GM23338 (cell line): Measurements from ENCODE around the gene PROC. TPM values are rescaled to one million over a fixed set of nuclear protein-coding genes. Genes with fewer than 3 reads are reported as not detected.

ENCODE experiments used
- ATAC-seq: fragments of 200-7000 bp; cut with Tn5 transposase; 3 replicates; pipeline ENCODE4 v1.9.1; 2020
- DNase-seq: peaks from one replicate; pipeline ENCODE4 v3.0.0-alpha.2; 2015; ENCODE audit warnings: low spot score
- H2AFZ ChIP-seq: fragments of 200-600 bp; sonication (generic); 2 replicates; pipeline ENCODE4 v1.8.0; 2016; ENCODE audit warnings: antibody characterized with exemption, mild to moderate bottlenecking, moderate library complexity
- H3F3A ChIP-seq: fragments of 200-600 bp; sonication (generic); replicated peaks from 2 replicates; pipeline ENCODE4 v1.8.0; 2017; ENCODE audit warnings: antibody characterized with exemption, mixed run types, low read depth
- H3K27ac ChIP-seq: fragments of 200-600 bp; sonication (generic); 2 replicates; pipeline ENCODE4 v1.6.1; 2016; ENCODE audit warnings: low read depth
- H3K27me3 ChIP-seq: fragments of 200-600 bp; sonication (generic); 2 replicates; pipeline ENCODE4 v1.8.0; 2016; ENCODE audit warnings: mild to moderate bottlenecking, mixed run types, moderate library complexity; ENCODE audit not compliant: insufficient read depth
- H3K36me3 ChIP-seq: fragments of 200-600 bp; sonication (generic); 2 replicates; pipeline ENCODE4 v1.8.0; 2016; ENCODE audit warnings: mild to moderate bottlenecking; ENCODE audit not compliant: insufficient read depth
- H3K4me1 ChIP-seq: fragments of 200-600 bp; sonication (generic); 2 replicates; pipeline ENCODE4 v1.8.0; 2016; ENCODE audit warnings: mild to moderate bottlenecking, moderate library complexity; ENCODE audit not compliant: insufficient read depth
- H3K4me2 ChIP-seq: fragments of 200-600 bp; sonication (generic); 2 replicates; pipeline ENCODE4 v1.7.1; 2017; ENCODE audit warnings: mixed run types
- H3K4me3 ChIP-seq: fragments of 200-600 bp; sonication (generic); 2 replicates; pipeline ENCODE4 v1.6.1; 2016; ENCODE audit warnings: mixed run types
- H3K79me2 ChIP-seq: fragments of 200-600 bp; sonication (generic); replicated peaks from 2 replicates; pipeline ENCODE4 v1.8.0; 2017; ENCODE audit warnings: mild to moderate bottlenecking; ENCODE audit not compliant: insufficient read depth
- H3K9me2 ChIP-seq: fragments of 200-600 bp; sonication (generic); 2 replicates; pipeline ENCODE4 v1.8.0; 2017; ENCODE audit not compliant: insufficient read depth
- H4K20me1 ChIP-seq: fragments of 200-600 bp; sonication (generic); replicated peaks from 2 replicates; pipeline ENCODE4 v1.8.0; 2017; ENCODE audit warnings: mild to moderate bottlenecking; ENCODE audit not compliant: insufficient read depth
- H3K27ac Mint-ChIP-seq: 2 replicates; pipeline ENCODE4 v1.8.0; 2020; ENCODE audit warnings: inconsistent platforms, mild to moderate bottlenecking, moderate library complexity, mixed read lengths
- H3K27me3 Mint-ChIP-seq: 3 replicates; pipeline ENCODE4 v1.8.0; 2022; ENCODE audit warnings: low read depth, mild to moderate bottlenecking, moderate library complexity, mixed read lengths, inconsistent platforms; ENCODE audit not compliant: insufficient read depth, poor library complexity
- H3K36me3 Mint-ChIP-seq: 3 replicates; pipeline ENCODE4 v1.8.0; 2021; ENCODE audit warnings: low read depth, mild to moderate bottlenecking, inconsistent platforms, moderate library complexity, mixed read lengths
- H3K4me1 Mint-ChIP-seq: 3 replicates; pipeline ENCODE4 v1.8.0; 2020; ENCODE audit warnings: mild to moderate bottlenecking, inconsistent platforms, mixed read lengths
- H3K4me3 Mint-ChIP-seq: 3 replicates; pipeline ENCODE4 v1.8.0; 2021; ENCODE audit warnings: moderate library complexity, mild to moderate bottlenecking, inconsistent platforms, mixed read lengths
- H3K9me3 Mint-ChIP-seq: 3 replicates; pipeline ENCODE4 v1.8.0; 2020; ENCODE audit warnings: moderate library complexity, mild to moderate bottlenecking, inconsistent platforms, mixed read lengths
- EZH2 ChIP-seq: fragments of 200-600 bp; sonication (generic); IDR thresholded peaks from one replicate; pipeline ENCODE4 v1.8.0; 2017; ENCODE audit warnings: antibody characterized with exemption, mild to moderate bottlenecking, low read depth; ENCODE audit not compliant: unreplicated experiment
- EZH2phosphoT487 ChIP-seq: fragments of 200-600 bp; sonication (generic); IDR thresholded peaks from one replicate; pipeline ENCODE4 v1.8.1; 2018; ENCODE audit warnings: antibody characterized with exemption; ENCODE audit not compliant: unreplicated experiment
- JUNB ChIP-seq: IDR thresholded peaks from one replicate; pipeline ENCODE4 v1.6.1; 2016; ENCODE audit warnings: antibody characterized with exemption; ENCODE audit not compliant: unreplicated experiment
- NANOG ChIP-seq: IDR thresholded peaks from 2 replicates; pipeline ENCODE4 v1.6.1; 2016; ENCODE audit warnings: antibody characterized with exemption, borderline replicate concordance
- POLR2AphosphoS5 ChIP-seq: IDR thresholded peaks from 2 replicates; pipeline ENCODE4 v1.6.1; 2016; ENCODE audit warnings: antibody characterized with exemption, low read depth
- STAT1 ChIP-seq: IDR thresholded peaks from one replicate; pipeline ENCODE4 v1.6.1; 2016; ENCODE audit warnings: antibody characterized with exemption; ENCODE audit not compliant: unreplicated experiment
- ZNF114 ChIP-seq: fragments of 250-450 bp; sonication (Bioruptor Pico); IDR thresholded peaks from 2 replicates; pipeline ENCODE4 v1.5.0; 2020; ENCODE audit warnings: mild to moderate bottlenecking, moderate library complexity
- ZNF331 ChIP-seq: fragments of 250-450 bp; sonication (Bioruptor Pico); IDR thresholded peaks from 2 replicates; pipeline ENCODE4 v1.5.0; 2020; ENCODE audit warnings: low read depth, mild to moderate bottlenecking, moderate library complexity
- polyA plus RNA-seq: library from polyadenylated mRNA; unstranded; fragments of >200 nt; fragmentation: Nextera tagmentation; extraction: Ambion mirVana; gene quantifications from 2 replicates; pipeline ENCODE4 v1.2.1, GENCODE V29; 2016
- total RNA-seq: library from RNA; depleted of rRNA; stranded (reverse); fragments of >200 nt; shearing (Covaris generic); gene quantifications from 2 replicates; pipeline ENCODE4 v1.2.3, GENCODE V29; 2014
- TF ChIP-seq, protein P1 (sequence below), 2 experiments: fragments of 200-600 bp in 1 of 2; sonication (generic) in 1 of 2; conservative IDR thresholded peaks; 2 replicates each; pipeline versions ENCODE4 v1.5.1 to v1.6.1; 2016 to 2017; ENCODE audit warnings: antibody characterized with exemption in 2 of 2, low read depth in 2 of 2, mild to moderate bottlenecking in 2 of 2, moderate library complexity in 1 of 2
- TF ChIP-seq, protein P2 (sequence below): IDR thresholded peaks from one replicate; pipeline ENCODE4 v1.6.1; 2018; ENCODE audit warnings: antibody characterized with exemption; ENCODE audit not compliant: unreplicated experiment
- TF ChIP-seq, protein P3 (sequence below): fragments of 250-450 bp; sonication (Bioruptor Pico); IDR thresholded peaks from 2 replicates; pipeline ENCODE4 v1.5.0; 2020; ENCODE audit warnings: mild to moderate bottlenecking, moderate library complexity

Gene PROC
- total and polyA plus RNA-seq, 2 experiments from 2014 or later, result 1.7 to 2.4 TPM

DNA sequence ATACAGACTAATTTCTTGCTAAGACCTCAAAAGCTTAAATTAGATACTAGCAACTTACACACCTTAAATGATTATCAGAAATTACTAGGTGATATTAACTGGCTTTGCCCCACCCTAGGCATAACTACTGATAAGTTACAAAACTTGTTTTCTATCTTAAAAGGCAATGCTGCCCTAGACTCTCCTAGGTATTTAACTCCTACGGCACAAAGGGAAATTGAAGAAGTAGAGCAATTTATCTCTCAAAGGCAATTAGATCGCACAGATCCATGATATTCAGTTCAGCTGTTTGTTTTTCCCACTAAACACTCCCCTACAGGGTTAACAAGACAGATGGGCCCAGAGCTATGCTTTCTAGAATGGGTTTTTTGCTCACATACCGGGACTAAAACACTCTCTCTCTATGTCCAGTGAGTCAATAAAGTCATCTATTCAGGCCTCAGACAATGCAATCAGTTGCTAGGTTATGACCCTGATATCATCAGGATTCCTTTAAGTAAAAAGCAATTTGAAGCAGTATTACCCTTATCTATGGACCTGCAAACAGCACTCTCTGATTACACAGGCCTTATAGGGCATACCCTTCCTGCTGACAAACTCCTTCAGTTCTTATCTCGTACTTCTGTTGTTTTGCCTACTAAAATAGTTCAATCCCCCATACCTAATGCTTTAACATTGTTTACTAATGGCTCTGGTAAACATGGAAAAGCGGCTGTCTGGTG, 44.7 kb upstream of the PROC start:
- Mint-ChIP-seq H3K4me3 (no peak overlapping the region), H3K27me3 (no peaks in the 10 kb centered on the region), H3K4me1 (no peaks in the 10 kb centered on the region; the same call in 2 of the 3 replicates), H3K27ac (no peak overlapping the region), H3K36me3 (peaks cover 74% of the 10 kb centered on the region), H3K9me3 (peaks cover 73% of the 10 kb centered on the region)
- Histone ChIP-seq H4K20me1 (no peaks in the 10 kb centered on the region; the same call in 1 of the 2 replicates), H3K79me2 (peaks cover 95% of the 10 kb centered on the region), H3K4me1 (no peaks in the 10 kb centered on the region; the same call in 1 of the 2 replicates), H3K27me3 (no peaks in the 10 kb centered on the region), H3K4me2 (no peak overlapping the region), H3K4me3 (no peak overlapping the region), H3K27ac (no peak overlapping the region), H3K36me3 (peaks cover 16% of the 10 kb centered on the region), H3K9me2 (no peaks in the 10 kb centered on the region), H2AFZ (no peak overlapping the region), H3F3A (no peaks in the 10 kb centered on the region)
- DNase-seq (no peak), ATAC-seq (no peak)
- TF ChIP-seq JUNB (no peak), ZNF331 (CRISPR knock-in tag) (no peak), POLR2AphosphoS5 (no peak), STAT1 (no peak), EZH2phosphoT487 (no peak), ZNF114 (CRISPR knock-in tag) (no peak), EZH2 (no peak), NANOG (no peak)
- TF ChIP-seq, protein P1, sequence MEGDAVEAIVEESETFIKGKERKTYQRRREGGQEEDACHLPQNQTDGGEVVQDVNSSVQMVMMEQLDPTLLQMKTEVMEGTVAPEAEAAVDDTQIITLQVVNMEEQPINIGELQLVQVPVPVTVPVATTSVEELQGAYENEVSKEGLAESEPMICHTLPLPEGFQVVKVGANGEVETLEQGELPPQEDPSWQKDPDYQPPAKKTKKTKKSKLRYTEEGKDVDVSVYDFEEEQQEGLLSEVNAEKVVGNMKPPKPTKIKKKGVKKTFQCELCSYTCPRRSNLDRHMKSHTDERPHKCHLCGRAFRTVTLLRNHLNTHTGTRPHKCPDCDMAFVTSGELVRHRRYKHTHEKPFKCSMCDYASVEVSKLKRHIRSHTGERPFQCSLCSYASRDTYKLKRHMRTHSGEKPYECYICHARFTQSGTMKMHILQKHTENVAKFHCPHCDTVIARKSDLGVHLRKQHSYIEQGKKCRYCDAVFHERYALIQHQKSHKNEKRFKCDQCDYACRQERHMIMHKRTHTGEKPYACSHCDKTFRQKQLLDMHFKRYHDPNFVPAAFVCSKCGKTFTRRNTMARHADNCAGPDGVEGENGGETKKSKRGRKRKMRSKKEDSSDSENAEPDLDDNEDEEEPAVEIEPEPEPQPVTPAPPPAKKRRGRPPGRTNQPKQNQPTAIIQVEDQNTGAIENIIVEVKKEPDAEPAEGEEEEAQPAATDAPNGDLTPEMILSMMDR (conservative IDR thresholded peaks at IDR 0.05; ENCODE audit: low read depth in 2 of 2), result no peak
- TF ChIP-seq, protein P2, sequence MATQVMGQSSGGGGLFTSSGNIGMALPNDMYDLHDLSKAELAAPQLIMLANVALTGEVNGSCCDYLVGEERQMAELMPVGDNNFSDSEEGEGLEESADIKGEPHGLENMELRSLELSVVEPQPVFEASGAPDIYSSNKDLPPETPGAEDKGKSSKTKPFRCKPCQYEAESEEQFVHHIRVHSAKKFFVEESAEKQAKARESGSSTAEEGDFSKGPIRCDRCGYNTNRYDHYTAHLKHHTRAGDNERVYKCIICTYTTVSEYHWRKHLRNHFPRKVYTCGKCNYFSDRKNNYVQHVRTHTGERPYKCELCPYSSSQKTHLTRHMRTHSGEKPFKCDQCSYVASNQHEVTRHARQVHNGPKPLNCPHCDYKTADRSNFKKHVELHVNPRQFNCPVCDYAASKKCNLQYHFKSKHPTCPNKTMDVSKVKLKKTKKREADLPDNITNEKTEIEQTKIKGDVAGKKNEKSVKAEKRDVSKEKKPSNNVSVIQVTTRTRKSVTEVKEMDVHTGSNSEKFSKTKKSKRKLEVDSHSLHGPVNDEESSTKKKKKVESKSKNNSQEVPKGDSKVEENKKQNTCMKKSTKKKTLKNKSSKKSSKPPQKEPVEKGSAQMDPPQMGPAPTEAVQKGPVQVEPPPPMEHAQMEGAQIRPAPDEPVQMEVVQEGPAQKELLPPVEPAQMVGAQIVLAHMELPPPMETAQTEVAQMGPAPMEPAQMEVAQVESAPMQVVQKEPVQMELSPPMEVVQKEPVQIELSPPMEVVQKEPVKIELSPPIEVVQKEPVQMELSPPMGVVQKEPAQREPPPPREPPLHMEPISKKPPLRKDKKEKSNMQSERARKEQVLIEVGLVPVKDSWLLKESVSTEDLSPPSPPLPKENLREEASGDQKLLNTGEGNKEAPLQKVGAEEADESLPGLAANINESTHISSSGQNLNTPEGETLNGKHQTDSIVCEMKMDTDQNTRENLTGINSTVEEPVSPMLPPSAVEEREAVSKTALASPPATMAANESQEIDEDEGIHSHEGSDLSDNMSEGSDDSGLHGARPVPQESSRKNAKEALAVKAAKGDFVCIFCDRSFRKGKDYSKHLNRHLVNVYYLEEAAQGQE, result no peak
- TF ChIP-seq, protein P3, sequence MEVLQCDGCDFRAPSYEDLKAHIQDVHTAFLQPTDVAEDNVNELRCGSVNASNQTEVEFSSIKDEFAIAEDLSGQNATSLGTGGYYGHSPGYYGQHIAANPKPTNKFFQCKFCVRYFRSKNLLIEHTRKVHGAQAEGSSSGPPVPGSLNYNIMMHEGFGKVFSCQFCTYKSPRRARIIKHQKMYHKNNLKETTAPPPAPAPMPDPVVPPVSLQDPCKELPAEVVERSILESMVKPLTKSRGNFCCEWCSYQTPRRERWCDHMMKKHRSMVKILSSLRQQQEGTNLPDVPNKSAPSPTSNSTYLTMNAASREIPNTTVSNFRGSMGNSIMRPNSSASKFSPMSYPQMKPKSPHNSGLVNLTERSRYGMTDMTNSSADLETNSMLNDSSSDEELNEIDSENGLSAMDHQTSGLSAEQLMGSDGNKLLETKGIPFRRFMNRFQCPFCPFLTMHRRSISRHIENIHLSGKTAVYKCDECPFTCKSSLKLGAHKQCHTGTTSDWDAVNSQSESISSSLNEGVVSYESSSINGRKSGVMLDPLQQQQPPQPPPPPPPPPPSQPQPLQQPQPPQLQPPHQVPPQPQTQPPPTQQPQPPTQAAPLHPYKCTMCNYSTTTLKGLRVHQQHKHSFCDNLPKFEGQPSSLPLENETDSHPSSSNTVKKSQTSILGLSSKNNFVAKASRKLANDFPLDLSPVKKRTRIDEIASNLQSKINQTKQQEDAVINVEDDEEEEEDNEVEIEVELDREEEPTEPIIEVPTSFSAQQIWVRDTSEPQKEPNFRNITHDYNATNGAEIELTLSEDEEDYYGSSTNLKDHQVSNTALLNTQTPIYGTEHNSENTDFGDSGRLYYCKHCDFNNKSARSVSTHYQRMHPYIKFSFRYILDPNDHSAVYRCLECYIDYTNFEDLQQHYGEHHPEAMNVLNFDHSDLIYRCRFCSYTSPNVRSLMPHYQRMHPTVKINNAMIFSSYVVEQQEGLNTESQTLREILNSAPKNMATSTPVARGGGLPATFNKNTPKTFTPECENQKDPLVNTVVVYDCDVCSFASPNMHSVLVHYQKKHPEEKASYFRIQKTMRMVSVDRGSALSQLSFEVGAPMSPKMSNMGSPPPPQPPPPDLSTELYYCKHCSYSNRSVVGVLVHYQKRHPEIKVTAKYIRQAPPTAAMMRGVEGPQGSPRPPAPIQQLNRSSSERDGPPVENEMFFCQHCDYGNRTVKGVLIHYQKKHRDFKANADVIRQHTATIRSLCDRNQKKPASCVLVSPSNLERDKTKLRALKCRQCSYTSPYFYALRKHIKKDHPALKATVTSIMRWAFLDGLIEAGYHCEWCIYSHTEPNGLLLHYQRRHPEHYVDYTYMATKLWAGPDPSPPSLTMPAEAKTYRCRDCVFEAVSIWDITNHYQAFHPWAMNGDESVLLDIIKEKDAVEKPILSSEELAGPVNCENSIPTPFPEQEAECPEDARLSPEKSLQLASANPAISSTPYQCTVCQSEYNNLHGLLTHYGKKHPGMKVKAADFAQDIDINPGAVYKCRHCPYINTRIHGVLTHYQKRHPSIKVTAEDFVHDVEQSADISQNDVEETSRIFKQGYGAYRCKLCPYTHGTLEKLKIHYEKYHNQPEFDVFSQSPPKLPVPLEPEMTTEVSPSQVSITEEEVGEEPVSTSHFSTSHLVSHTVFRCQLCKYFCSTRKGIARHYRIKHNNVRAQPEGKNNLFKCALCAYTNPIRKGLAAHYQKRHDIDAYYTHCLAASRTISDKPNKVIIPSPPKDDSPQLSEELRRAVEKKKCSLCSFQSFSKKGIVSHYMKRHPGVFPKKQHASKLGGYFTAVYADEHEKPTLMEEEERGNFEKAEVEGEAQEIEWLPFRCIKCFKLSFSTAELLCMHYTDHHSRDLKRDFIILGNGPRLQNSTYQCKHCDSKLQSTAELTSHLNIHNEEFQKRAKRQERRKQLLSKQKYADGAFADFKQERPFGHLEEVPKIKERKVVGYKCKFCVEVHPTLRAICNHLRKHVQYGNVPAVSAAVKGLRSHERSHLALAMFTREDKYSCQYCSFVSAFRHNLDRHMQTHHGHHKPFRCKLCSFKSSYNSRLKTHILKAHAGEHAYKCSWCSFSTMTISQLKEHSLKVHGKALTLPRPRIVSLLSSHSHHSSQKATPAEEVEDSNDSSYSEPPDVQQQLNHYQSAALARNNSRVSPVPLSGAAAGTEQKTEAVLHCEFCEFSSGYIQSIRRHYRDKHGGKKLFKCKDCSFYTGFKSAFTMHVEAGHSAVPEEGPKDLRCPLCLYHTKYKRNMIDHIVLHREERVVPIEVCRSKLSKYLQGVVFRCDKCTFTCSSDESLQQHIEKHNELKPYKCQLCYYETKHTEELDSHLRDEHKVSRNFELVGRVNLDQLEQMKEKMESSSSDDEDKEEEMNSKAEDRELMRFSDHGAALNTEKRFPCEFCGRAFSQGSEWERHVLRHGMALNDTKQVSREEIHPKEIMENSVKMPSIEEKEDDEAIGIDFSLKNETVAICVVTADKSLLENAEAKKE (CRISPR knock-in tag), result no peak
